GM21447 (cell line): ENCODE data around the gene CD3G.
A peak's percentile ranks its signal among the peaks of the same experiment; 100 is the strongest.

Experiments used
- ATAC-seq: cut with Tn5 transposase; IDR thresholded peaks from one replicate; pipeline ENCODE4 v1.9.1; 2021; ENCODE audit not compliant: unreplicated experiment

The CD3G gene

GRCh38 chr11:118322721-118323120 is 21.4 kb upstream of the CD3G start:
- ATAC-seq: no peak

GRCh38 chr11:118325283-118325682 is 18.9 kb upstream of the CD3G start:
- ATAC-seq: no peak

- no peak for ATAC-seq
These were observed 15.4 kb upstream of the CD3G start for GRCh38 chr11:118328745-118329144.

- ATAC-seq: no peak
These were observed 9.4 kb upstream of the CD3G start for GRCh38 chr11:118334745-118335144.

- ATAC-seq: no peak
These were observed 5.5 kb upstream of the CD3G start for GRCh38 chr11:118338637-118339061.

- ATAC-seq: no peak
These were observed 4.7 kb upstream of the CD3G start for GRCh38 chr11:118339281-118339961.

- ATAC-seq: no peak
These were observed 3.7 kb upstream of the CD3G start for GRCh38 chr11:118340449-118340848.

GRCh38 chr11:118341261-118341660 is 2.9 kb upstream of the CD3G start:
- no peak for ATAC-seq

GRCh38 chr11:118341815-118342489 is 2.2 kb upstream of the CD3G start:
- no peak for ATAC-seq

- ATAC-seq: no peak
These were observed 1.5 kb upstream of the CD3G start, which contains the start of gene CD3D for GRCh38 chr11:118342503-118343161. Gene CD3D (minus strand): TSS chr11:118342705. CDS start chr11:118342607, 98 bp downstream.

GRCh38 chr11:118343248-118343647 is 896 bp upstream of the CD3G start:
- no peak for ATAC-seq

GRCh38 chr11:118349475-118349874 is 5.3 kb downstream of the CD3G start:
- no peak for ATAC-seq

GRCh38 chr11:118353084-118353710 is 9.1 kb downstream of the CD3G start:
- no peak for ATAC-seq

GRCh38 chr11:118358071-118358470 is 13.9 kb downstream of the CD3G start:
- no peak for ATAC-seq

GRCh38 chr11:118359295-118359958 is 15.3 kb downstream of the CD3G start, which contains the start of gene UBE4A:
Gene UBE4A (plus strand): TSS chr11:118359600. CDS start chr11:118365081, 5,481 bp downstream.
- ATAC-seq: peak; percentile 96

- no peak for ATAC-seq
These were observed 20.9 kb downstream of the CD3G start for GRCh38 chr11:118364956-118365615.

GRCh38 chr11:118366287-118366686 is 22.1 kb downstream of the CD3G start:
- ATAC-seq: no peak

GRCh38 chr11:118370774-118371173 is 26.6 kb downstream of the CD3G start:
- ATAC-seq: no peak

- no peak for ATAC-seq
These were observed 29.1 kb downstream of the CD3G start for GRCh38 chr11:118373263-118373662.

GRCh38 chr11:118373871-118374270 is 29.7 kb downstream of the CD3G start:
- no peak for ATAC-seq
